AG09319 (cell line): ENCODE measurements around the gene AMMECR1L.

Experiments
- DNase-seq: peaks from one replicate; pipeline ENCODE4 v3.0.0-alpha.2; 2010; ENCODE audit warnings: low read depth; ENCODE audit errors: extremely low read depth
- CTCF ChIP-seq: IDR thresholded peaks from 2 replicates; pipeline ENCODE4 v1.5.1; 2011; ENCODE audit warnings: low read depth, mild to moderate bottlenecking, inconsistent platforms, low read length, moderate library complexity

AMMECR1L gene

GRCh38 chr2:127884436-127884835 lies 1.3 kb downstream of the AMMECR1L start:
- no peak for DNase-seq
- no peak for TF ChIP-seq CTCF

GRCh38 chr2:127879899-127880298 lies 5.9 kb downstream of the AMMECR1L start:
- no peak for DNase-seq

GRCh38 chr2:127877626-127878025 lies 8.1 kb downstream of the AMMECR1L start:
- DNase-seq = no peak
- TF ChIP-seq CTCF = no peak

More at GRCh38 chr2:127879899-127880298, 5.9 kb downstream of the AMMECR1L start:
- TF ChIP-seq CTCF = no peak

GRCh38 chr2:127877136-127877535 lies 8.6 kb downstream of the AMMECR1L start:
- DNase-seq = no peak

GRCh38 chr2:127874378-127875269 lies 11.1 kb downstream of the AMMECR1L start:
- TF ChIP-seq CTCF = no peak
- DNase-seq = no peak

More at GRCh38 chr2:127877136-127877535, 8.6 kb downstream of the AMMECR1L start:
- TF ChIP-seq CTCF = no peak

GRCh38 chr2:127873707-127874303 lies 12.0 kb downstream of the AMMECR1L start:
- no peak for TF ChIP-seq CTCF
- no peak for DNase-seq

- no peak for DNase-seq
- TF ChIP-seq CTCF = no peak
These were observed 13.4 kb downstream of the AMMECR1L start for GRCh38 chr2:127872354-127872753.
